ENCODE measurements around the gene KCNN3.

DNA sequence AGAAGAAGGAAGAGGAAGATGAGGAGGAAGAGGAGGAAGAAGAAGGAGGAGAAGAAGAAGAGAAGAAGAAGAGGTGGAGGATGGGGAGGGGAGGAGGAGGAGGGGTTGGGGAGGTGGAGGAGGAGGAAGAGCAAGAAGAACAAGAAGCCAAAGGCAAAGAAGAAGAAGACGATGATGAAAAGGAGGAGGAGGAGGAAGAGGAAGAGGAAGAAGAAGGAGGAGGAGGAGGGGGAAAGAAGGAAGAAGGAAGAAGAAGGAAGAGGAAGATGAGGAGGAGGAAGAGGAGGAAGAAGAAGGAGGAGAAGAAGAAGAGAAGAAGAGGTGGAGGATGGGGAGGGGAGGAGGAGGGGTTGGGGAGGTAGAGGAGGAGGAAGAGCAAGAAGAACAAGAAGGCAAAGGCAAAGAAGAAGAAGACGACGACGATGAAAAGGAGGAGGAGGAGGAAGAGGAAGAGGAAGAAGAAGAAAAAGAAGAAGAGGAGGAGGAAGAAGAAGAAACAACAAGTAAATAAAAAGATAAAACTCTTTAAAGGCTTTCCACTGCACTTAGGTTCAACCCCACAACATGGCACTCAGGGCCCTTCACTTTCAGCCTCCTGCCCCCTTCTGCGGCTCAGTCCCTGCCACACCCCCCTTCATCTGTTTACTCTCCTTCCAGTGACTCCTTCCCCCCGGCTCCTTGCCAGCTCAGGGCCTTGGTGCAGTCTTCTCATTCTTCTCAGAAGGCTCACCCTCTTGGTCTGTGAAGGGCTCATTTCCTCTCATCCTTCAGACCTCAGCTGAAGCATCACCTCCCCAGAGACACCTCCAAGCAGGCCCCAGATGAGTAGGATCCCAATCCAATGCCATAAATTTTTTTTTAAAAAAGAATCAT lies 114.0 kb downstream of the KCNN3 start:
- TF ChIP-seq POLR2A (IDR thresholded peaks at IDR 0.05; ENCODE audit: low read length) (no peak), GATA1 (IDR thresholded peaks at IDR 0.05; ENCODE audit: low read depth, low read length) (no peak)
